ENCODE data around the gene LRP1-AS.
A peak's percentile ranks its signal among the peaks of the same experiment; 100 is the strongest.

LRP1-AS gene

DNA sequence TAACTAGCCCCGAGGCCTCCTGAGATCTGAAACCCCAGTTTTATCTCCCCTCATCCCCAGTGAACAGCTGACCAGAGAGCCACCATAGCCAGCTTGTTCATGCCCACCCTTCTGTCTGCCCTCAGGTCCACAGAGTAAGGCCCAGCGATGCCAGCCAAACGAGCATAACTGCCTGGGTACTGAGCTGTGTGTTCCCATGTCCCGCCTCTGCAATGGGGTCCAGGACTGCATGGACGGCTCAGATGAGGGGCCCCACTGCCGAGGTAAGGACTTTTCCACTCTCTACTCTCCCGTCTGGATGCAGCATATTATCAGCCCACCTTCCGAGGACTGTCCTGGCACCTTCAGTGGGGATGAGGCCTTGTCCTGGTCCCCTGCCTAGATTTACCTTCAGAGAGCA is 6.2 kb downstream of the LRP1-AS start:
- no peak for DNase-seq (ENCODE audit: low read depth, low spot score)

DNA sequence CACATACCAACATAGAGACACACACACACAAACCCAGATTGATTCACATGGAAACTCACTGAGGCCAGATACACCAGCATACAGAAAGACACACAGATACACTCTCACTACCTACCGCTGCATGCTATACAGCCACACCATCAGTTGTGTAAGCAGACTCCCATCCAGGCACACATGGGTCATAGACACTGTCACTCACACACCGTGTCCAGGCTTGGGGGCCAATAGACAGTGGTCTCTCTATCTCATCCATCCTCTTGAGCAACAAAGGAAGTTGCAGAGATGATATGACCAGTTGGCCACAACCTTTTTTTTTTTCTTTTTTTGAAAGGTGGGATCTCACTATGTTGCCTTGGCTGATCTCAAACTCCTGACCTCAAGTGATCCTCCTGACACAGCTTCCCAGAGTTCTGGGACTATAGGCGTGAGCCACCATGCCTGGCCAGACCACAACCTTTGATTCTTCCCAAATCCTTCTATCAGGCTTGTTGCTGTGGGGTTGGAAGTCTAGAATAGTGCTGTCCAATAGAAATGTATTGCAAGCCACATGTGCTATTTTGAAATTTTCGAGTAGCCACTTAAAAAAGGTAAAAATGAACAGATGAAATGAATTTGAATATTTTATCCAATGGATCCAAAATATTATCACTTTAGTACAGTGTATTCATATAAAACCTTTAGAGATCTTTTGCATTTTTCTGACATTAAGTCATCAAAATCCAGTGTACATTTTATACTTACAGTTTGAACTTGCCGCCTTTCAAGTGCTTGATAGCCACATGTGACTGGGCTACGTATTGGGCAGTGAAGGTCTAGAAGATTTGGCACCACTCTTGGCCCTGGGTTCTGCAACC is 7.4 kb downstream of the LRP1-AS start:
- DNase-seq (ENCODE audit: low read depth, low spot score): no peak

DNA sequence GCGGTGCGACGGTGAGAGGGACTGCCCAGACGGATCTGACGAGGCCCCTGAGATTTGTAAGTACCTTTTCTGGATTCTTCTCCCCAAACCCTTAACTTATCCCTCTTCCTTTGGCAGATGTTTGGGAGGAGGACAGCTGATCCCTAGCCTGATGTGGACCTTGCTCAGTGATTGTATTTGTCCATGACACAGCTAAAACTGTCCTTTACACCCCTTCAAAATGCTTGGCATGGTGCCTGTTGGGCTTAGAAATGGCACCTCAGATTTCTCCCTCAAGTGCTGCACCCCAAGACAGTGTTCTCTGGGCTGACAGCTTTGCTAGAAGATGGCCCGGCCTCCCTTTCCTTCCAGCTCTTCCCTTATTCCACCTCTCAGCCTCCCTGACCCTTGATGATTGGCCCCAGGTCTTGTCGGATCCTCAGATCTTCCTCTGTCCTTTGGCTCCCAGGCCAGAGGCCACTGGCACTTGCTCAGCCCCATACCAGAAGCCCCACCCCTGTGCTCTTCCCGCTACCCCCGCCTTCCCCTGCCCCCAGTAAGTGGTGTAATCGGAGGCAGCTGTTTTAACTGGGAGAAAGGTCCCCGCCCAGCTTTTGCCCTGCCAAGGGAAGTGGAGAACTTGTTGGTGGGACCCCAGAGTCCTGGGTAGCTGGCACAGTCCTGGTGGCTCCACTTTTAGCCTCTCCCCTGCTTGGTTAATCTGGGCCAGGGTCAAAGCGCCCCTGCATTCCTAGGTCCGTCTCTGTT is 8.7 kb downstream of the LRP1-AS start:
- DNase-seq (ENCODE audit: low read depth, low spot score): no peak

DNA sequence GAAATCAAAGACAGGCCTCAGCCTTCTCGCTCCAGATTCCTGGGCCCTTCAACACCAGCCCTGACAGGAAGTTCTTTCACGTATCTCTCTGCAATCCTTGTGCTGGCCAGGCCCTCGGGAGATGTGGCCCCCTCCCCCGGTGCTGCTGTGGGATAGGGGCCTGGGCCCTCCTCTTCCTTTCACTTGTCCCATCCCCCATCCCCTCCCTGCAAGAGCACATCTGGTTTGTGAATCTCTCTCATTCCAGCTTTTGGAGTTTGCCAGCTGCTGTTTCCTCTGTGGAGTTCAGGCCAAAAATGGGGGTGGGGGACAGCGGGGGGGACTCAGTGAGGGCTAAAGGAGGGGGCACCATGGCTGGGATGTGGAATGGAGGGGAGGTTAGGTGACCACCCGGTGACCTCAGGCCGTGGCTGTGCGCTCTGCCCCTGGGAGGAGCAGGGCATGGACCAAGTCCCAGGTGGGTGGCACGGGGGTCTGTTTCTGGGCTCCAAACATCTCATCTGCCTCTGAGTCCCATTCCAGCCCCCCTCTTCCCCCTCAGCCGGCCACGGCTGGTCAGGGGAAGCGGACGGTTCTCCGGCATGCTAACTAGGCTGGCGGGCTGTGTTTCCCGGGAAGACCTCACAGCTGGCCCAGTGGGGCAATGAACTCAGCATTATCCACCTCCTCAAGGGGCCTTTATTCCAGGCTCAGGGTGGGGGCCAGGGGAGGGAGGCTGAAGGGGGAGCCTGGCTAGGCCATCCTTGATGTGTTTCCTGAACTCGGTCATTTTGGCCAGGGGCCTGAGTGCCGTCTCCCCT is 11.7 kb downstream of the LRP1-AS start:
- DNase-seq (ENCODE audit: low read depth, low spot score): peak; percentile 63

DNA sequence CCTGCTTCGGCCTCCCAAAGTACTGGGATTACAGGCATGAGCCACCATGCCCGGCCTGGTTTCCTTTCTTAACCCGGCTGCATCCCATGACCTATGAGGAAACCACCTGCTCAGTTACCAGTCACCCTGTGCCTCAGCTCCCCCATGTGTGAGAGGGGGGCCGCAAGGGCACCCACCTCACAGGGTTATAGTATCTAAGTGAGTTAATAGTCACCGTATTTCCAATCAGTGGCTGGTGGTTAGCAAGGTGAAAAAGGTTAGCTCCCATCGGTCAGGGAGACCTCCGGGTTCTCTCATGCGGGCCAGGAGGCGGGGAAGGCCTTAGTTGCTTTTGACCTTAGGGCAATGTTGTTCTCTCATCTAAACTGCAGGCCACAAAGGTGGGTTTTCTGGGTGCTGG is 12.5 kb downstream of the LRP1-AS start:
- DNase-seq (ENCODE audit: low read depth, low spot score): no peak

DNA sequence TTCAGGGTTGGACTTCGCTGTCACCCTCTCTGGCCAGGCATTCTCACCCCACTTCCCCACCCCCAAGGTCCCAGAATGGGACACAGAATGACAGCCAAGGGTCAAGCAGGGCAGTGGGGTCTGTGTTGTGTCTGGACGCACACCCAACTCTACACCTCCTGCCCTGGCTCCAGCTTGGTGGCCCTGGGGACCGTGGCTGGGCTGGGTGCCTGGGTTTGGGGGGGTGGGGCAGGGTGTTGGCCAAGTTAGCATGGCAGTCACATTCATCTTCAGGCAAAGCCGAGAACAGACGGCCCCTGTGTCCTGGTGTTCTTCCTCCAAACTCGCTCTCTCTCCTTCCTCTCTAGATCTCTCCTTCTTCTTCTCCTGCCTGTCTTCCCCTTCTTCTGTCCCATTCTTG is 13.5 kb downstream of the LRP1-AS start:
- no peak for DNase-seq (ENCODE audit: low read depth, low spot score)

DNA sequence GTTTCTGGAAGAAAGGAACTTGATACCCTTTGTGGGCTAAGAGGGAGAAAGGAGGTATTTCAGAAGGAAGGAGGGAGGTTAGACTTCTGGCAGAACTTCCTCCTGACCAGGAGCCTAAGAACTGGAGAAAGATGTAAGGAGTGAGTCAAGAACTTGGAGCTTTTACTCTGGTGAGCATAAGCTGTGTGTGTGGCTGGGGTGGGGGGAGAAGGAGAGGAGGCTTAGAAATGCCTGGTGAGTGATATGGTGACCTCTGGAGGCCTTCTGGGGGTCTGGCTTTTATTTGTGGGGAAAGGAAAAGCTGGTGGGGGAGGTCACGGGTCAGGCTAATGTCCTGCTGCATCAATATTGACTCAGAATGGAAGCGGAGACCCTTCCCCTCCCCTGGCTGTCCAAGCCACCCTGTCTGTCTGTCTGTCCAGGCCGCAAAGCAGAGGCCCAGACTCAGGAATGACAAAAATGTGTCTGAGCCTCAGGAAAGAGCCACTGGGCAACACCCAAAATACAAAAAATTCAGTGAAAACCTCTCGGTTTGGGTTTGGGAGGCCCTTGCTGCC is 14.3 kb downstream of the LRP1-AS start:
- peak; percentile 71 for DNase-seq (ENCODE audit: low read depth, low spot score)

DNA sequence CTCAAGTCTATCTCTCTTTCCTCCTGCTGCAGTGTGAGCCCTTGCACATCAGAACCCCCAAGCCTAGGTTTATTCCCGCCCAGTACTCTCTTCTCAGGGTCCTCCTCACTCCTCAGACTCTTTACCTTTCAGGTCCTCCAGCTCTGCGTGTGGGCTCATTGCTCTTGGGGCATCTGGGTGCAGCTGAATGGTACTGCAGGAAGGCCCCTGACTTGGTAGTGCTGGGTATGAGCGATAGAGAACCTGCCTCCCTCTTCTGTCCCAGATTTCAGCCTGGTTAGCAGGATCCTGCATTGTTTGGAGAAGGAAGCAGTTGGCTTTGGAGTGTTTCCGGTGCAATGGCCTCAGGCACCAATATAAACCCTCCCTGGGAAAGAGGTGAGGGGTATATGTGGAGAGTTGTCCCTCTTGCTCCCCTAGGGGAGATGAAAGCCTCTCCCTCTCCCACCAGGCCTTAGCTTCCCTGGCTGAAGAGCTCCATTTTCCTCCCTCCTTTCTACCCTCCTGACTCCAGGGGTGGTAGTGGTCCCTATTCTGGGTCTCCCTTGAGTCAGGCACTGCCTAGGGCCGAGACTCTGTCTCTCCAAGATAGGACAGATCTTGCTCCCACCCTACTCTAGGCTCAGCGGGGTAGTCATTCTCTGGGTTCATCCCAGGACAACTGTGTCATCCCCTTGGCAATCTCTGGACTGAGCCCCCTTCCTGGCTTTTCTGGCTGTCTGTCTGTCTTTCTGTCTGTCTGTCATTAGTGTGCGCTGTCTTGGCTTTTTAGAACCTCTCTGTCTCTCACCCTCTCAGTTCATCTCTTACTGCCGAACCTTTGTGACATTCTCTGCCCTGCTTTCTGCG is 15.3 kb downstream of the LRP1-AS start:
- DNase-seq (ENCODE audit: low read depth, low spot score): no peak

DNA sequence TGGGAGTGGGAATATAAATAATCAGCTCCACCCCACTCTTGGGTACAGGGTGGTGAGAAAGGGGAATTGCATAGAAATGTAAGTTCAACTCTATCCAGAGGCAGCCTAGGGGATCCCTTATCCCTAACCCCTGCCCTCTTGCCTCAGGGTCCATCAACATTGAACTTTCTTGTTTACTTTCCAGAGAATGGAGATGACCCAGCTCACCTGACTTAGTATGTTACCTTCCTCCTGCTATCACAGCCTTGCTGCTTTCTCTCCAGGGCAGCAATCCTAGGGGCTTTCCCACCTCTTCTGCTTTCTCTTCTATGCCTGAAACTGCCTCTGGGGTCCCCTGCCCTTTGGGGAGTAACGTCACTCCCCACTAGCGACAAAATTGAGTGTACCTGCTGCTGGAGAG is 16.5 kb downstream of the LRP1-AS start:
- DNase-seq (ENCODE audit: low read depth, low spot score): no peak

- DNase-seq (ENCODE audit: low read depth, low spot score): no peak
Measured at GRCh38 chr12:57129889-57130288, 17.5 kb downstream of the LRP1-AS start.

GRCh38 chr12:57129321-57129842 is 18.0 kb downstream of the LRP1-AS start:
- DNase-seq (ENCODE audit: low read depth, low spot score): no peak

- DNase-seq (ENCODE audit: low read depth, low spot score): no peak
Measured at GRCh38 chr12:57128519-57129247, 18.7 kb downstream of the LRP1-AS start.

- peak; percentile 93 for DNase-seq (ENCODE audit: low read depth, low spot score)
Measured at GRCh38 chr12:57127726-57128518, 19.5 kb downstream of the LRP1-AS start, which contains the start of gene LRP1. Gene LRP1 (plus strand): TSS chr12:57128483. CDS start chr12:57128965, 482 bp downstream.

GRCh38 chr12:57127101-57127725 is 20.2 kb downstream of the LRP1-AS start:
- peak; percentile 59 for DNase-seq (ENCODE audit: low read depth, low spot score)

DNA sequence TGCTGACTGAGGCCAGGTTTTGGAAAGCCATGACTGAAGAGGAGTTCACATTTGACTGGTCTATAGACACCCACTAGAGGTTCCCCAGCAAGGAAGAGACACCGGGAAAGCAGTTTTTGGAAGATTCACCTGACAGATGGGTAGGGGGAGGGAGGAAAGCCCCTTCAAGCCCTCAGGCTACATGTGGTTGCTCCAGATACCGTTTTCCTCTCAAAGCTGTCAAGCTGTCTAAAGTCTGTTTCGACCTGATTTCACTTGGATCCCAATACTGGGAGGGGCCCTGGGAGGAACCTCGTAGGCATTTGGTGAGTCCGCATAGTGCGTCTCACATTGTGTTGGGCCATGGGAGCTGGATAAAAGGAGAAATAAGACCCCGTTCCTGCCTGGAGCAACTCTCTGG is 20.9 kb downstream of the LRP1-AS start:
- DNase-seq (ENCODE audit: low read depth, low spot score): no peak

GRCh38 chr12:57126061-57126460 is 21.4 kb downstream of the LRP1-AS start:
- DNase-seq (ENCODE audit: low read depth, low spot score): no peak

- peak; percentile 87 for DNase-seq (ENCODE audit: low read depth, low spot score)
Measured at GRCh38 chr12:57124261-57124877, 23.1 kb downstream of the LRP1-AS start.

- DNase-seq (ENCODE audit: low read depth, low spot score): no peak
Measured at GRCh38 chr12:57123813-57124212, 23.6 kb downstream of the LRP1-AS start.

Data from astrocyte of the hippocampus (primary cell).